HEK293T (cell line): Measurements from ENCODE around the gene DNAJC9.
"Not testable (repeated sequence)": the region's sequence is repeated elsewhere in the genome, so short reads cannot be mapped to it uniquely, and the experiment has no call there.

ENCODE experiments used
- CTCF ChIA-PET: fragments of 350-600 bp; formaldehyde crosslinking; extraction: SDS; loops from one replicate; lab custom pipeline; 2021; ENCODE audit warnings: antibody characterized with exemption, inconsistent platforms; lab: Yijun Ruan, JAX
- POLR2A ChIA-PET: fragments of 350-600 bp; formaldehyde crosslinking; extraction: SDS; loops from one replicate; lab custom pipeline; 2020; ENCODE audit warnings: antibody characterized with exemption, inconsistent platforms; lab: Yijun Ruan, JAX
- DNase-seq: peaks from one replicate; pipeline ENCODE4 v3.0.0; 2012; ENCODE audit warnings: mixed read lengths; ENCODE audit errors: extremely low spot score
- ARNT ChIP-seq: fragments of 450-650 bp; IDR thresholded peaks from 2 replicates; pipeline ENCODE4 v1.6.1; 2017; ENCODE audit warnings: mild to moderate bottlenecking
- BHLHE40 ChIP-seq: fragments of 450-650 bp; IDR thresholded peaks from 2 replicates; pipeline ENCODE4 v1.6.1; 2016; ENCODE audit warnings: mild to moderate bottlenecking, moderate library complexity, borderline replicate concordance
- CTBP1 ChIP-seq: fragments of 450-650 bp; IDR thresholded peaks from 2 replicates; pipeline ENCODE4 v1.6.1; 2016; ENCODE audit warnings: borderline replicate concordance
- ELF4 ChIP-seq: fragments of 450-650 bp; IDR thresholded peaks from 2 replicates; pipeline ENCODE4 v1.6.1; 2017; ENCODE audit warnings: antibody characterized with exemption
- FOXA1 ChIP-seq: fragments of 450-650 bp; IDR thresholded peaks from 2 replicates; pipeline ENCODE4 v1.6.1; 2016; ENCODE audit warnings: mild to moderate bottlenecking
- FOXK2 ChIP-seq: fragments of 450-650 bp; IDR thresholded peaks from 2 replicates; pipeline ENCODE4 v1.6.1; 2016; ENCODE audit warnings: mild to moderate bottlenecking
- FOXM1 ChIP-seq: fragments of 450-650 bp; IDR thresholded peaks from 2 replicates; pipeline ENCODE4 v1.6.1; 2017; ENCODE audit warnings: mild to moderate bottlenecking, borderline replicate concordance
- HDGF ChIP-seq: fragments of 450-650 bp; IDR thresholded peaks from 2 replicates; pipeline ENCODE4 v1.6.1; 2017; ENCODE audit warnings: antibody characterized with exemption, borderline replicate concordance
- L3MBTL2 ChIP-seq: fragments of 450-650 bp; conservative IDR thresholded peaks from 2 replicates; pipeline ENCODE4 v1.6.1; 2016; ENCODE audit warnings: mild to moderate bottlenecking
- LEF1 ChIP-seq: fragments of 450-650 bp; IDR thresholded peaks from 2 replicates; pipeline ENCODE4 v1.6.1; 2017; ENCODE audit warnings: mild to moderate bottlenecking, borderline replicate concordance
- NFRKB ChIP-seq: fragments of 450-650 bp; IDR thresholded peaks from 2 replicates; pipeline ENCODE4 v1.6.1; 2016; ENCODE audit warnings: mild to moderate bottlenecking, moderate library complexity
- PKNOX1 ChIP-seq: fragments of 450-650 bp; IDR thresholded peaks from 2 replicates; pipeline ENCODE4 v1.6.1; 2016
- SP1 ChIP-seq: fragments of 450-650 bp; IDR thresholded peaks from 2 replicates; pipeline ENCODE4 v1.6.1; 2017
- SUZ12 ChIP-seq: fragments of 450-650 bp; IDR thresholded peaks from 2 replicates; pipeline ENCODE4 v1.6.1; 2016; ENCODE audit warnings: mild to moderate bottlenecking
- TARDBP ChIP-seq: fragments of 450-650 bp; IDR thresholded peaks from 2 replicates; pipeline ENCODE4 v1.6.1; 2016
- ZNF384 ChIP-seq: fragments of 450-650 bp; IDR thresholded peaks from 2 replicates; pipeline ENCODE4 v1.6.1; 2016

DNAJC9 gene

GRCh38 chr10:73263693-73264347 lies 16.8 kb upstream of the DNAJC9 start:
- CTCF ChIA-PET = interaction anchor here (0.7 to 1.5 kb wide), 6 partner anchors 9 to 231 kb away, joined by 3 to 6 read pairs (median 4); no protein-coding TSS in a partner anchor
- no peak for DNase-seq
- TF ChIP-seq HDGF (no peak), SUZ12 (no peak), ARNT (no peak), FOXK2 (no peak), TARDBP (no peak), ZNF384 (no peak), SP1 (no peak), CTBP1 (no peak), BHLHE40 (no peak), L3MBTL2 (no peak)
- POLR2A ChIA-PET = interaction anchor here (0.7 to 1.7 kb wide), 2 partner anchors 11 to 17 kb away, joined by 5 to 8 read pairs; partner anchors contain the start of genes DNAJC9 and MRPS16

- no peak for DNase-seq
- TF ChIP-seq ELF4 = no peak
- TF ChIP-seq SUZ12 = no peak
- CTCF ChIA-PET = interaction anchor here (0.7 to 1.5 kb wide), 4 partner anchors 11 to 232 kb away, joined by 3 to 6 read pairs (median 4); no protein-coding TSS in a partner anchor
- POLR2A ChIA-PET = interaction anchor here (0.6 to 1.7 kb wide), 2 partner anchors 10 to 16 kb away, joined by 3 to 8 read pairs; partner anchors contain the start of genes DNAJC9 and MRPS16
Measured at GRCh38 chr10:73262880-73263555, 16.0 kb upstream of the DNAJC9 start.

- TF ChIP-seq L3MBTL2 (no peak), FOXK2 (no peak)
- POLR2A ChIA-PET = interaction anchor here (1.3 to 1.7 kb wide), 2 partner anchors 9 kb away, joined by 8 read pairs; partner anchors contain the start of gene MRPS16
- no peak for DNase-seq
- CTCF ChIA-PET = no interaction called here
Measured at GRCh38 chr10:73262105-73262730, 15.2 kb upstream of the DNAJC9 start.

GRCh38 chr10:73261362-73261995 lies 14.4 kb upstream of the DNAJC9 start:
- TF ChIP-seq FOXM1 (no peak), HDGF (no peak), SUZ12 (no peak), CTBP1 (no peak), PKNOX1 (no peak), BHLHE40 (no peak), ZNF384 (no peak), LEF1 (no peak), L3MBTL2 (no peak), ELF4 (no peak)
- POLR2A ChIA-PET = interaction anchor here (1.3 to 2.9 kb wide), 2 partner anchors 9 to 15 kb away, joined by 8 to 13 read pairs; partner anchors contain the start of genes DNAJC9 and MRPS16
- DNase-seq = no peak
- CTCF ChIA-PET = no interaction called here

GRCh38 chr10:73258612-73259011 lies 11.6 kb upstream of the DNAJC9 start:
- POLR2A ChIA-PET = interaction anchor here (2.9 kb wide), 1 partner anchor 12 kb away, joined by 13 read pairs; the partner anchor contains the start of gene DNAJC9
- CTCF ChIA-PET, DNase-seq: not testable (repeated sequence)

GRCh38 chr10:73253225-73253555 lies 6.1 kb upstream of the DNAJC9 start:
- ChIA-PET POLR2A (interaction anchor here (0.6 to 2.9 kb wide), 10 partner anchors 8 to 504 kb away, joined by 3 to 16 read pairs (median 4); partner anchors contain the start of genes ANXA7, CFAP70, P4HA1 and PPP3CB), CTCF (no interaction called here)
- TF ChIP-seq ELF4 (no peak), FOXA1 (no peak)
- DNase-seq = peak; percentile 26

GRCh38 chr10:73252445-73253224 lies 5.6 kb upstream of the DNAJC9 start, which contains the start of gene MRPS16:
TSS of gene MRPS16 (minus strand) at chr10:73252644. CDS start at chr10:73252482, 162 bp downstream.
- CTCF ChIA-PET = interaction anchor here (1.5 kb wide), 1 partner anchor 11 kb away, joined by 3 read pairs; no protein-coding TSS in a partner anchor
- no peak for TF ChIP-seq FOXK2
- peak; percentile 74 for TF ChIP-seq ELF4
- TF ChIP-seq SP1 = no peak
- peak; percentile 65 for TF ChIP-seq PKNOX1
- no peak for TF ChIP-seq FOXA1
- peak; percentile 23; the same call in 1 of the 2 replicates for TF ChIP-seq NFRKB
- peak; percentile 71 for TF ChIP-seq L3MBTL2
- DNase-seq = peak; percentile 89
- POLR2A ChIA-PET = interaction anchor here (0.7 to 2.9 kb wide), 14 partner anchors 9 to 520 kb away, joined by 3 to 16 read pairs (median 4); partner anchors contain the start of genes CFAP70, P4HA1 and PPP3CB
